GM19238 (cell line): Measurements from ENCODE around the gene DLG5.

Source experiments
- DNase-seq: peaks from one replicate; pipeline ENCODE4 v3.0.0; 2011; ENCODE audit warnings: low spot score; ENCODE audit not compliant: insufficient read length

The DLG5 gene

DNA sequence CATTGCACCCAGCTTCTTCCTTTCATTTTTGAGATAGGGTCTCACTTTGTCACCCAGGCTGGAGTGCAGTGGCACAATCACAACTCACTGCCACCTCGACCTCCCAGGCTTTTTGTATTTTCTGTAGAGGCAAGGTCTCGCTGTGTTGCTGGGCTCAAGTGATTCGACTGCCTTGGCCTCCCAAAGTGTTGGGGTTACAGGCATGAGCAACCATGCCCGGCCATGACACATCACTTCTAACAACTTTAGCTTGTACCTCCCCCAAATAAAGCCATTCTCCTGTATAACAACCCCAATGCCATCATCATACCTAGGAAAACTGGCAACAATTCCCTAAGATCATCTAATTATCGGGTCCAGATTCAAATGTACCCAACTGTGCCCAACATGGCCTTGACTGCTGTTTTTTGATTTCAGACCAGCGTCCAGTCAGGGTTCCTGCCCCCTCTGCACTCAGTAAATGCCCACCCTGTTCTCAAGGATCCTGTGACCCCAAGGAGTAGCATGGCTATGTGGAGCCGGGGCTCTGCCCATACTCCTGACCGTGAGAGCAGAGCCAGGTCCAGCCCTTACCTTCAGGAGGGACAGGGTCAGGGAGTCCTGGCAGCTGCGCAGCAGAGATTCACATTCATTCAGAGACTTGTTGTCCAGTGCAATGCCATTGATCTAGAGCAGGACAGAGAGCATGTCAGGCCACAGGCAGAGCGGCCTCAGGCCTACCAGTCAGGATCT, 102.6 kb downstream of the DLG5 start:
- no peak for DNase-seq

DNA sequence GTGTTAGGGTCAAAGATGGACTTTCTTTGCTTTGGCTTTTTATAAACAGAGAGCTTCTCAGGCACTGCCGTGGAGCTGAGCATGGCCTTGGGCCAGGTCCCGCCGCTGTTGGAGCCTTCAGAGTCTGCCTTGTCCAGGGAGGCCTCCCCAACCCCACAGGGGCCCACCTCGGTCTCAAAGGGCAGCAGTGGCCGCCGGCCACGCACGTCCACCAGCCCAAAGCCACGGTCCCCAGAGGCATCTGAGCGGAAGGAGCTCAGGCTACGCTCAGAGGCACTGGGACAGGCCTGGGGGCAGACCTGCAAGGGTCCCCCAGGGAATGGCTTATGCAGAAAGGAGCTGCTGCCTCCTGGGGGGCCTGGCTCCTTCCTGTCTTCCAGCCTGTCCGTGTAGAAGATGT, 105.0 kb downstream of the DLG5 start:
- no peak for DNase-seq

DNA sequence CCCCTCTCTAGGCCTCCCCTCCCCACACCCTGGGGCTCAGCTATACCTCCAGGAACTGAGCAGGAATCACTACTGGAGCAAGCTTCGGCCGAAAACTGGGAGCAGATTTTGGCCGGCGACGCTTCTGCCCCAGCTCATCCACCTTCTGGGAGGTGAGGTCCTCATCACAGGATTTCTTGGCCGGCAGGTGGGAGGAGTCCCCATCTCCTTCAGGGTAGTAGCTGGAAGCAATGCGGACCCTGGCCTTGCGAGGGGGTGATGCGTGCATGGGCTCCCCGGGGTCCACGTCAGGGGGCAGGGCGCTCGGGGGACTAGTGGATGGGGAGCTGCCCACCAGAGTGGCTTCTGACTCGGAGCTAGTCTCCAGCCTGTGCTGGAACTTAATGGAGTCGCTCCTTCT, 105.5 kb downstream of the DLG5 start:
- no peak for DNase-seq

DNA sequence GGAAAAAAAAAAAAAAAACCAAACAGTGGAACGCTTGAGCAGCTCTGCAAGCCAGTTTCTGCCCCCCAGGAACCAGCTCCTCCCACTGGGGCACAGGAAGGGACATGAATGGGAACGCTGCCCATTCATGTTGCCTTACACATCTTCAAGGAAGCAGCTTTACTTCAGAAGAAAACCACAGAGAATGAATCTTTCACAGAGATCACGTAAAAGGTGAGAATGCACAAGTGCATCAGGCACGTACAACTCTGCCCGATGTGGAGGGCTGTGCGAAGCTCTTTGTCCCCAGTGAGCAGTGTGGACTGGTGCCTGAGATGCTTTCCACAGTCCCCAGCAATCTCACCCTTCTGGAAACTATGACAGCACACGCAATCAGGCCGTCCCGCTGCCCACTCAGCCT, 106.2 kb downstream of the DLG5 start:
- no peak for DNase-seq

DNA sequence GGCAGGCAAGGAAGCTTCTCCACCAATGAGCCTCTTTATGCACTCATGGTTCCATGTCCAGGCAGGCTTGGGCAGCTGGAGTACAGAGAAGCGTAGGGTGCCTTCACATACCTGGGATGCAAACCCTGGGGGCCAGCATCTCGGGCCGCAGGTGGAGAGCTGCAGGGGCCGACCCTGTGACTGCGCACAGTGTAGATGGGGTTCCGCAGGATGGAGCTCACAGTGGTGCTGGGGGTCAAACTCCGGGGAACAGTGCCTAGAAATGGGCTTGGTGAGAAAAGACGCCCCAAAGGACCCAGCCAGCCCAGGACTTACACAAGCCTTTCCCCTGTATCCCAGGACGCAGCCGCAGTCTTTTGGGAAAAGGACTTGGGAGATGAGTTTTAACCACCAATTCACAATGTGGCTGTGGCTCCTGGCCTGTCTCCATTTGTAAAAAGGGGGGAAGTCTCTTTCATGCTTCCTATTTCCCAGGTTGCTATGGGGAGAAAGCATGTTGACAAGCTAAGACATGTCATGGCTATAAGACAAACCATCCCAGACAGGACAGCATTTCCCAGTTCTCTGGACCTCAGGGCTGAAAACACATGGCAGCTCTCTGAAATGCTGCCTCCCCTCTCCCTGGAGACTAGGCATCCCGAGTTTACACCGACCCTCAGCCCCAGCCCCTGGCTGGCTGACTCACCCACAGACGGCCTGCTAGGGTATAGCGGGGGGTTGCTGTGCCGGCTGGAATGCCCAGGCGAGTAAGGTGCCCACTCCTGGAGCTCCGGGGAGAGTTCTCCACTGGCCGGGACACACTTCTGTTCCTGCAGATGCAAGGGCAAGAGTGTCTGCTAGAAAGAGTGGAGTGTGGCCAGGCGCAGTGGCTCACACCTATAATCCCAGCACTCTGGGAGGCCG, 107.1 kb downstream of the DLG5 start:
- DNase-seq = no peak

DNA sequence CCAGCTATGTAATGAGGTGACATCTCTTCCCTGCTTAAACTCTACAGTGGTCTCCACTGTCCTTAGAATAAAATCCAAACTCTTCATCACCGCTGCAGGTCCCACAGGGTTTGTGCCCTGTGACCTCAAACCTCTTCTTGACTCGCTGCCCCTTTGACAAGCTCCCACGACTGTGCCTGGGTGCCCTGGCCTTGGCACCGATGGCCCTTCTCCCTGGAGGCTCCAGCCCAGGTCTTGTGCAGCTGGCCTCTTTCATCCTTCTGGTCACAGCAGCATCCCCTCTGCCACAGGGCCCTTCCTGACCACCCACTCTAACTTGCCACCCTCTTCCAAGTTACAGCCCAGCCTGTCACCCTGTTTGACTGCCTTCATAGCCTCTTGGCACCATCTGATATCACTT, 108.2 kb downstream of the DLG5 start:
- no peak for DNase-seq

DNA sequence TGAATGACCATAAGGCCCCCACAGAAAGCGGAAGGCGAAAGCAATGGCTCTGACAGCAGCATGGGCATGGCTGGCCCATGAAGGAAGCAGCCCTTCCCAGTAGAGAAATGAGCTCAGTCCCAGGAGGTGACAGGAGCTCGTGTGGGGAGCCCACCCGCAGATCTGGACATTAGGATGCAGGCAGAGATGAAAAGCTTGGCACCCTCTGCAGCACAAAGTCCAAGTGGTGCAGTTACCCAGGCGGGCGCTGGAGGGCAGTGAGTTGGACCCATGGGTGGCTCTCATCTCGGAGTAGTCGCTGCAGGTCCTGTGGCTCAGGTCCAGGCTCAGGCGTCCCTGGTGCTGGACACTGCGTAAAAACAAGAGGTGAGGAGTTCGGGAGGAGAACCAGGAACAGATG, 109.0 kb downstream of the DLG5 start:
- no peak for DNase-seq

DNA sequence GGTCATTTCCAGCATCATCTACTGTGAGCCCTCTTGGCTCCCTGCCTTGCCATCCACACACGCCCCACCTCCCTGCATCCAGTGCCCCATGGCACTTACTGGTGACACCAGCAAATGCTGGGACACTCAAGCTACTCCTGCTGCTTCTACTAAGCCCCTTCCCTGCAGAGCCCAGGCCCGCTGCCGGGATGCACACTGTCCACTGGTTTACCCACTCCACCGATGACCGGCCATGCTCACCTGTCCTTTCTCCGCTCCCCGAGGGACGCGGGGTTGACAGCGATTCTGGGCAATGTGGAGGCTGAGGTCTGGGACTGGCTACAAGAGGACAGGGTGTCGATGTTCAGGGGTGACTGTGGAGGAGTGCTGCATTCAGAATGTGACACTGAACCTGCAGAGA, 110.2 kb downstream of the DLG5 start:
- DNase-seq = no peak

DNA sequence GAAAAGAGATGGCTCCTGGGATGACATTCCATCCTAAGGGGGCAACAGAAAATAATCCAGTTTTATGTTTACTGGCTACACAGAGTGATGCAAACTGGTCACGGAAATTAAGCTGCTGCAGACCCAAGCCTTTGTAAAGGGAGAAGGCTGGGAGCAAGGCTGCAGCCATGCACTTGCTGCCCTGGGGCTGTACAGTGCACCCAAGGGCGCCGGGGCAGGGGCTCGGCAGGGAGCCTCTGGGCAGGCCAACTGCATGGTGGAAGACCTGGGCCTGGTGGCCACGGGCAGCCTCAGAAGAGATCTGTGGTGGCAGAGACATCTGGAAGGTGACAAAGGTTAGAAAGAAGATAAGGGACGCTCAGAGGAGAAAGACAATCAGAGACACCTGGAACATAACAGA, 113.8 kb downstream of the DLG5 start:
- no peak for DNase-seq

DNA sequence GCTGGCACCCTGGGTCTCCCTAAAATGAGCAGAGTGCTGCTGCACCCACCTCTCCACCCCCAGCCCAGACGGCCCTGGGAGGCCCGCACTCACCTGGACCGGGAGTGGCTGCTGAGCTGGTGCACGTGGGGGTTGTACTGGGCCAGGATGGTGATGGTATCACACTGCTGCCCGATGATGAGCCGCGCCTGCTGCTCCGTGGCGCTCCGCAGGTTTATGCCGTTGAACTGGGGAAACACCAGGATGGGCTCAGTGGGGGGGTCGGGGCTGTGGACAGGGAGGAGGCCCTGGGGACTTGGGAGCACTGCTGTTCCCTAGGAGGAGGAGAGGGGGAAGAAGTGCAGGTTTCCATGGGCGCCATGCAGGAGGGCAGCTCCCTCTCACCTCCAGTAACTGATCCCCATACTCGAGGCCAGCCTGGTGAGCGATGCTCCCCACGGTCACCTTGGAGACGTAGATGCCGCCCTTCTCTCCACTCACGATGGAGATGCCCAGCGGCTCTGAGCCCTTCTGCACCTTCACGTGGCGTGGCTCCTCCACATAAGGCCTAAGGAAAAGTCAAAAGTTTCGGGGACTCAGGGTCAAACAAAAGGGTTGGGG, 114.6 kb downstream of the DLG5 start:
- no peak for DNase-seq

DNA sequence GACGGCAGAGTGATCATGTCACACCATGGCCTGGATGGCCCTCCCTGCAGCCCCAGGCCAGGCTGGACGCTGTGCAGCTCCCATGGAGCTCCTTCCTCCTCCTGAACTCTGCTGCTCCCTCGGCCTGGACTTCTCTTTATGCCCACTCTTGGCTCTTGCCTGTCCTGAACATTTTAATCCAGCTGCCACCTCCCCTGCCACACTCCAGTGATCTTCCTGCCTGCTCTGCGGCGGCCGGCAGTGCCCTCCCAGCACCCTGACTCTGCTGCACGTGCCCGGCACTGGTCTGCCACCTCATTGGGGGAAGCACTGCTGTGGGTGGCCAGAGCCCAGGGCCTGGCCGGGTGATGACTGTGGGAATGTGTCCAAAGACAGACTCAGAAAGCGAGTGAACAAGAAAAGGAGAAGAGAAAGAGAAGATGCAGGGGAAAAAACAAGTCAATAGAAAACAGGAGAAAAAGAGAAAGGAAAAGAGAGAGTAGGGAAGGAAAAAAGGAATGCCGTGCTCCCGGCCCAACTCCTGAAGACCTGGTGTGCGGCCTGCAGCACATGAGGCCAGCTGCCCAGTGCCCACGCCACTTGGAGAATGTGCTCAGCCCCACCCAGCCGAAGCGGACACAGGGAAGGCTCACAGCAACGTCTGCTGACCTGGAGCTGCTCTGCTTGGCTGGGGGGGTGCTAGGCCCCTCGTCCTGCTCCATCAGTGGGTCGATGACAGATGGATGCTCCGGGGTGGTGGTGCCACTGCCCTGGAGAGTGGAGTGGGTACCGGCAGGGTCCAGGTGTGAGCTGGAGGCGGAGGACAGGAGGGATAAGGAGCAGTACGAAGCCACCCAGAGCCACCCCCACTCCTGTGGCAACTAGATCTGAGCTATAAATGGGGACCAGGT, 115.9 kb downstream of the DLG5 start:
- DNase-seq = no peak

DNA sequence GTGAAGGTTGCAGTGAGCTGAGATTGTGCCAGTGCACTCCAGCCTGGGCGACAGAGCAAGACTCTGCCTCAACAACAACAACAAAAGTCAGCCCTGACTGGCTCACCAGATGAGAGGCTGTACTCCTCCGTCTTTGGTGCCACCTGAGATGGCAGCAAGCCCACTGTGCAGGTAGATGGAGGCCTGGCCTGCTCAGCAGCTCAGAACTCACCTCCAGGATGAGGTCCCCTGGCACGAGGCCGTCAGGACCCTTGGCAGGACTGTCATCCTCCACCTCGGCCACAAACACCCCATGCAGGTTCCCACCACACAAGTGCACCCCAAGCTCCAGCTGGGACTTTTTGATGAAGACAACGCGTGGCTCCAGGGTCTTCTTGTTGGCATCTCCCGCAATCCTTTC, 117.2 kb downstream of the DLG5 start:
- no peak for DNase-seq

DNA sequence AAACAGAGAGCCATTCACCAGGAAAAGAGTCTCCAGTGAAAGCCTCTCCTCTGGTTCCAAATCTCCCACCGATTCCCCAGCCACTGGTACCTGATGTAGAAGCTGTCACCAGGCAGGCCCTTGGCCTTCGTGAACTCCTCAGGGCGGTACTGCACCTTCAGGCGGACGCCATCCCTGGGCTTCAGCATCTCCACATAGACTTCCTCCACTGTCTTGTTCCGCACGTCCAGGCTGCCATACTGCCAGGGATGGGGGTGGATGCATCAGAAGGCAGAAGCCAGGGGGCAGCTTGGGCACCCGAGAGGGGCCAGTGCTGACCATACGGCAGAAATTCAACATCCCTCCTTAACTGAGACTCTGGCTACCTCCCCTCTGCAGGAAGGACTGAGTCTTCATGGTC, 118.8 kb downstream of the DLG5 start:
- DNase-seq = no peak

DNA sequence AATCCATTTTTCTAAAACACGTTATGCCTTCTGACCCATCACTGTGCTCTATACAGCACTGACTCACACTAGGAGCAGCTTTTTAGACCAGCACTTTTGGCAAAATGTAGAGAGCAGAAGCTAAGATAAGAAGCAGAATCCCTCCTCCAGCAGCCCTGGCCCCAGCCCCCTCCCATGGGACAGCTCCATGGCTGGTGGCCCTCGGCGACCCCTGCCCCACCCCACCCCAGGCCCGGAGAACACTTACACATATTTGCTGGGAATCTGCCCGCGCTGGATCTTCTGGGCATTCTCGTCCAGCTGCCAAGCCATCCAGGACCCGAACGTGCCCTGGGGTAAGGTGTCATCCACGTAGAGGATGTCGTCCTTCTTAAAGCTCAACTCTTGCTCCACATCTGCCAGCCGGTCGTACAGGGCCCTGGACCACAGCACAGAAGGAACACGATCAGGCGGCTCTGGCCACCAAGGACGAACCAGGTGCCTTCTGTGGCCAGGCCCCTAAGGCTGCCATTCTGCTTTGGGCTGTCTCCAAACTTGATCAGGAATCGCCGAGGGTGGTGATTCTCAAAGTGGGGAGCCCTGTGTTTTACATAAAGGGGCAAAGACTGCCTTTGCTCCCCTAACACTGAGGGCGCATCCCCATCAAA, 119.9 kb downstream of the DLG5 start:
- DNase-seq = no peak

DNA sequence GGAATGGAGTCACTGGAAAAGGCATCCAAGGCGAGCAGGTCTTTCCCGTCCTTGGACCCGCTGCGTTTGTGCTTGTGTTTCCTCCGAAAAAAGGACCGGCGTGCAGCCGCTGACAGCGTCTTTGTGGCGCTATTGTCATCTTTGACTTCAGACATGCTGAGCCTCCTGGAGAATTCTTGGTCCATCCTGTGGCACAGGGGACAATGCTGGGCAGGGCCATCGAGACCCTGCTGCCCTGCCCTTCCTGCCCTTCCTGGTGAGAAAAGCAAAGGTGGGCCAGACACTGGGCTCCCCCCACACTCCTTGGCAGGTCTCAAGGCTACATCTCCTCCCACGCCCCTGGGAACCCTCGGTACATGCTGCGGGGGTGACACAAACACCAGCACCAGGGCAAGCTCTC, 120.9 kb downstream of the DLG5 start:
- no peak for DNase-seq

DNA sequence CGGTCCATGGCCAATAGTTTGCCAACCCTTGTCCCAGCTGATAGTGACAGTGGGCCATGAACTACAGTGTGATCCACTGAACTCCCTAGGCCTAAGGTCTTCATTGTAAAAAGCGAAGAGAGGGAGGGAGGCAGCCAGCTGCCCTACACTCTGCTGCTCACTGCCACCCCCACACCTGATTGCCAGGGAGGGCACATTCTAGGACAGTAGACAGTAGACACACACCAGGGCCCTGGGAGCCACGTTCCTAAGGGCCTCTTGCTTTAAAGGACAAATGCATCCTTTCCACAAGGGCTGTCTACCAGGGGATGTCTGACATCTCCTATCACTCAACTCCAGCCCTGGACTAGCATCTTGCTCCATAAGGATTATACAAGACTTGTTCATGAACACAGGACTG, 122.2 kb downstream of the DLG5 start:
- DNase-seq = no peak

DNA sequence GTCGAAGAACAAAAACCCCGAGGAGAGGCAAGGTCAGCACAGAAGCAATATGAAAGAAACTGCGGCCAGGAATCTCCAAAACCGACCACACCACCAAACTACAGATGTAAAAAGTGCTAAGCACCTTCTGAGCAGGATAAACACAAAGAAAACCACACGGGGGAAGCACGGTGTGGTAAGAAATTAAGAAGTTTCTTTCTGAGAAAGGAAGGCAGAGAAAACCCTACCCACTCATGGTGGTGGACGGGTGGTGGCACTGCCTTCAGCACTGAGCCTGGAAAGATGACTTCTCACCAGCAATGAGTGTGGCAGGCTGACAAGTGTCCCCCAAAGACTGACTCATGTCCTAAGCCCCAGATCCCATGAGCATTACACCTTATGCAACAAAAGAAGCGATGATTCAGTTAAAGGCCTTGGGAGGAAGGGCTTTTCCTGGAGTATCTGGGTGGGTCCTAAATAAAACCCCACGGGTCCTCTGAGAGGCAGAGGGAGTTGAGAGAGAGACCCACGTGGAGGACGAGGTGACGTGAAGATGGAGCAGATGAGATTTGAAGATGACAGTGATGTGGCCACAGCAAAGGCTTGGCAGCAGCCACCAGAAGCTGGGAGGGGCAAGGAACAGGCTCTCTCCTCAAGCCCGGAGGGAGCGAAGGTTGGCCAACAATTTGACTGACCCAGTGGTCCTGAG, 124.9 kb downstream of the DLG5 start:
- DNase-seq = no peak

DNA sequence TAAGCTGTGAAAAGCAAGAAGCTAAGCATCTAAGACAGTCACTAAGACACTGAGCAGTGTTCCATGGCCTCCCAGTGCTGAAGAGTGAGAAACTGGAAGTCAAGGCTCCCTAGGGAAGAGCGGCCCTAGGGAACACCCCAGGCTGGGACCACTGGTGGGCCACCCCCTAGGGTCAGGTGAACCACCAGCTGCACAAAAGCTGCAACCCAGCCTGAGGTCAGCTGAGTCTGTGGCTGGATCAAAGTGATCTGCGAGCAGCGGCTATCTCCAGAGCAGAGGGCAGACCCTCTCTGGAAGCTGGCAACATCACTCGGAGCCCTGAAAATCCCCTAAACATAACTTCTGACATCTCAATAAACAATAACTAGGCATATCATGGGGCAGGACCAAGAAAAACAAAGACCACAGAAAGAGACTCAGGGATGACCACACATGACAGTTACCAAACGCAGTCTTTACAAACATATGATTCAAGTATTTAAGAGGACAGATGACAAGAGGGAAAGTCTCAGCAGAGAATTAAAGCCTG, 125.8 kb downstream of the DLG5 start:
- DNase-seq = no peak

DNA sequence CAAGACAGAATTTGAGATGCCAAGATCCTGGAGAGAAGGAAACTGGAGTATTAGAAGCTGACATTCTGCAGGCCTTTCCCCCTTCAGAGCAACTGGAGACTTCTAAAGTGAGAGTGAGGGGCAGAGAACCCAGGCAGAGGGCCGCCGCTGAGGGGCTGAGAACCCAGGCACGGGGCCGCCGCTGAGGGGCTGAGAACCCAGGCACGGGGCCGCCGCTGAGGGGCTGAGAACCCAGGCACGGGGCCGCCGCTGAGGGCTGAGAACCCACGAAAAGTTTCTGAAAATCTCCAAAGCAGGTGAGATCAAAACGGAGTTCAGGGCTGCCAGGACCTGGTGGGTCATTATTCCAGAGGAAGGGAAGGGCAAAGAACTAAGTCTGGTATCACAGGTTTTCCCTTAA, 126.2 kb downstream of the DLG5 start:
- no peak for DNase-seq

DNA sequence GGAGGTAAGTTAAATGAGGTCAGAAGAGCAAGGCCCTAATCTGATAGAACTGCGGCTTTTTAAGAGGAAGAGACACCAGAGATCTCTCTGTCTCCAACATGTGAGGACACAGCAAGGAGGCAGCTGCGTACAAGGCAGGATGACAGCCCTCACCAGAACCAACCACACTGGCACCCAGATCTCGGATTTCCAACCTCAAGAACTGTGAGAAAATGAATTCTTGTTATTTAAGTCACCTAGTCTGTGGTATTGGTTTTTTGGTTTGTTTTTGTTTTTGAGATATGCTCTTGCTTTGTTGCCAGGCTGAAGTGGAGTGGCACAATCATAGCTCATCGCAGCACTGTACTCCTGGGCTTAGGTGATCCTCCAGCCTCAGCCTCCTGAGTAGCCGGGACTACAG, 127.2 kb downstream of the DLG5 start:
- no peak for DNase-seq
